CD4-positive, alpha-beta T cell treated with Interleukin-12 subunit alpha and Interleukin-12 subunit beta, for 1 hour (primary cell): ENCODE data around the gene ATP11A.

Experiments
- DNase-seq: peaks from one replicate; pipeline ENCODE4 v3.0.0-alpha.2; 2020

ATP11A gene

DNA sequence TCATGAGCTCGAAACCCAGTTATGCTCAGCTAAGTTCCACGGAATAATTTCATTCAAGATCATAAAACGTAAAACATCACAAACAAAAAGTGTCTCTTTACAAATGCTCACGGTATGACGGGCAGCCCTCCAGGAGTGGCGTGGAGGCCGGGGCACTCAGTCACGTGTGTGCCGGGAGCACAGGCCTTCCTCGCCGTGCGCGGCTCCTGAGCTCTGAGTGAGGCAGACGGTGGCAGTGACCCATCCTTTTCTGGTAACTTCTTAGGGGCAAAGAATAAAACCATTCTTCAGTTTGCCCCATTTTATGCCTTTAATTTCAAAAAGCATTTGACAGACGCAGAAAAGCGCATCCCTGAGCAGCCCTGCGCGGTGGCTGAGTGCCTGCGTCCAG lies 72.8 kb downstream of the ATP11A start:
- DNase-seq, result no peak

DNA sequence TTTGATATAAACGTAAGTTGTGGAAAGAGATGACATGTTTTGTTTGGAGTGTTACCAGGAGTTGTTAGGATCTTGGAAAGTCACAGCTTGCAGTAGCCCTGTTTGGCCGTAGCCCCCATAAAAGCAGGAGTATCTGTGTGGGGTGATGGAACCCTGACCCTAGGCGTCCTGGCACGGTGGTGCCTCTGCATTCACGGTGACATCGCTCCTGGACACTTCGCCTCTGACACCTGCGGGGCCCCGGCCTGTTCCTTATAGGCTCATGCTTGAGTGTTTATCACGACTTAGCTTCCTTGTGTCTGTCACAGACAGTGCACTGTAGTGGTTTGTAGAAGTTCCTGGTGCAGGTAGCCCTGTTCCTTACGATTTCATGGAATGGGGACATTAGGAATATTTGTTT lies 74.2 kb downstream of the ATP11A start:
- no peak for DNase-seq

DNA sequence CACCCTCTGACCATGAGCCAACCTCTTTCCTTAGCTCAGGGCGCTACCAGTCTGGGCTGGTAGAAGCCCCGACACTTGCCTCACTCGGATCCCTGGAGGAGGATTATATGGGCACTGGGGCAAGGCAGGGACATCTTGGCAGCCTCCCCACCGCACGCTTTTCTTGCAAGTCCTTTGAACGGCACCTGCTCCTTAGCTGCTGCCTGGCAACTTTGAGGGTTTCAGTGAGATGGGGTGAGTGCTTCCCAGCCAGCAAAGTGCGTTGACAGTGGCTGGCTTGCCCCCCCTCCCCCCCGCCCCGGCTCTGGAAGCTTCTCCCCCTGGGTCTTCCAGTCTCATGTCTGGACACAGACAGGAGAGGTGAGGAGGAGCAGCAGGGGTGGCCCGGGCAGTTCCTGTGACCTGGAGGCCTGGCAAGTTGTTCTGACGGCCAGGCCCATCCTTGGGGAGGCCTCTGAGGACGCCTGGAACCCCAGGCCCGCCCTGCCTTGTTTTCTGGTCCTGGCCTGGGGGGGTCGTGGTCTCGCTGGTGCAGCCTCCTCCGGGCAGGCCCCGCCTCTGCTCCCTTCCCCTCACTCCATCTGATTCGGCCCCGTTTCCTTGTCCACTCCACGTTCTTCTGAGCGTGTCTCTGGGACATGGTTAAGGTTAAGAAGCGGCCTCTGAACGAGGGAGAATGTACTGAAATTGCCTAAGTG lies 75.2 kb downstream of the ATP11A start:
- no peak for DNase-seq

DNA sequence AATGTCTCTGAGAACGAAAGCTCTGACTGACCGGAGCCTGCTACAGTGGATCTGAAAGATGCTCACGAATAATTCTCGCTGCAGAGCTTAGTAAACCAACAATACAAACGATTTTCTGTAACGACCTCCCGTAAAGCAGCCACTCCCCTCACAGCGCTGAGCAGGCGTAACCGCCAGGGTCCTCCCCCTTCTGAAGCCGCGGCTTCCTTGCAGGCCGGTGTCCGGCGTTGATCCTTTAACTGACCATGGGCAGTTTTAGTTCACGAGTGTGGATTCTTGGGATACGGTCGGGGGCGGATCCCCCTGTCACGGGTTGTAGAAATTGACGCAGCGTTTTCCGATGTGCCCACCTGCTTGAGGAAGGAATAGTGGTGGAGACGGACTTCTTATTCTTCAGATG lies 75.9 kb downstream of the ATP11A start:
- no peak for DNase-seq

DNA sequence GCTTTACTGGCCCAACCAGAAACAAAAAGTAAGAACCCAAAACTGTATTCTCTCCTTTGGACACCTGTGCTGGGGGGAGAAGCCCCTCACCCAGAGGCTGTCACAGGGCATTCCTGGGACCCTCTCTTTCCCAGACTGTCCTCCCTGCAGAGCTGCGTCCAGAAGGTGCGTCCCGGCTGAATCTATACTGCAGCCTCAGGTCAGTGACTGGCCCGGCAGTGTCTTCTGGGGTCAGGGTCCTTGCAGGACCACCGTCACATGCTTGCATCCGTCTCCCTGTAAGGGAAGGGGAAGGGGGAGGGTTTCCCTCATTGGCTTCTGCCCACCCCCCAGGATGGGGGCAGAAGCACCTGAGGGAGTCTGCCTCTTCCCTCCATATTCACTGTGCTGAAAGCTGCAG lies 76.5 kb downstream of the ATP11A start:
- DNase-seq, result no peak

DNA sequence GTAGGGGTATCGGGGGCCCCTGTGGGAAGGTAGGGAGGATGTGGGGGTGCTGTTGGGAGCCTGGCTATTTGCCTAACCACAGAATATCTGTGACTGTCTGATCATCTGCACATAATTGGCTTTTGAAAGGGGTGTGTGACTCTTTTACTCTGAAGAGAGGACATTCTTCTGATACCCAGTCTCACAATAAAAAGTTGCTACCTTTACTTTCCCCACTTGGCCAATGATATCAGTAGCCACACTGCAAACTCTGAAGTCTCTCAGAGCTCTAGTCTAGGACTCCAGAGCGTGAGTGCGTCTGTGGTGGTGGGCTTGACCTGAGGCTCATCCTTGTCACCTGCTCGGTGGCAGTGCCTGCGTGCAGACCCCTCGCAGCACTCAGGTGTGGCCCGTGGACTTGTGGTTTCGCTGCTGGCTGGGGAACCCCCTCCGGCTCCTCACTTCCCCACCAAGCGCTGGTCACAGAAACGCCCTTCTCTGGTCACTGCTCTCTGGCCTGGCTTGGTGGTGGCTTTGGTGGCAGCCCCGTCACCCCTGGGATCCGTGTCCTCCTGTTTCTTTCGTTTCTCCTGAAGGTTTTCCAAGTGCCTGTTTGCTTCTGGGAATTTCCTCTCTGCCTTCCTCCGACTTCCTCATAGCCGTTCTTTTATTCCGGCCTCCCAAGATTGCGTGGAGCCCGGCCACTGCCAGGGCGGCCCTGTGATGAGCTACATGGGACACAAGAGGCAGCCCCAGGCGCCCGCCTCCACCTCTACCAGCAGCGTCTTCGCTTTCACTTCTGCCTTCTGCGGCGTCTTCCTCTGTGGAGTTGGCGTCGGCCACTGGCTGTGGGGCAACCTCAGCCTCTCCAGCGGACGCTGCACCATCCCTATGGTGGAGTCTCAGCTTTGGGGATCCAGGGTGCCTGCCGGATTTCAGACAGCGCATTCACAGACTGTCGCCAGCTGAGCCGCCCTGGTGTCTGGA lies 78.0 kb downstream of the ATP11A start:
- DNase-seq, result peak; percentile 16

DNA sequence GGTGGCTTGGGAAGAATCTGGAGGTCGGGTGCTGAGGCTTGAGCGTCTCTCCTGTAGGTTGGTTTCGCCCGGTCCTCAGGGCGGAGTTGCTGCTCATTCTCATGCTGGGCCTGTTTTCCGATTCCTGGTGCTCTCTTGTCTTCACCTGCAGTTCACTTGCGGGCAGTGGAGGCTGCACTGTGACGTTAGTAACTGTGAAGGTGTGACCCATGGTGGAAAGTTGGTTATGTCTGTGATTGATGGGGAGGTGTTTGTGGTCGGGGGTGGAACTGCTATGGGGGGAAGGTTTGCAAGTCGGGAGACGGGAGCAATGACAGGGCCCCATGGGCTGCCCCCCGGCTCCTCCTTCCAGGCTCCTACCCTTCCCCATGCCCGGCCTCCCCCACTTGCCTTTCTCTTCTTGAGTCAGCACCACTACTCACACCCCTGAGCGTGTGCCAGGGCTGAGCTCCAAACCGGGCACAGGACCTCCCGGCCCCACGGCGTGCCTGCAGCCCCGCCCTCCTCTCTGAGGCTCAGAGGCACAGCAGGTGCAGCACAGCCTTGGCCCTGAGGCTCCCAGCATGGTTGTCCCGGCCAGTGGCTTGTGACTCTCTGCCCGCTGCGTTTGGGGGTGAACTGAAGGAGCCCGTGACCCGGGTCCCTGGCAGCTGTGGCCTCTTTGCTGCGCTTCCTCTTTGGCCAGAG lies 79.1 kb downstream of the ATP11A start:
- DNase-seq, result peak; percentile 21

DNA sequence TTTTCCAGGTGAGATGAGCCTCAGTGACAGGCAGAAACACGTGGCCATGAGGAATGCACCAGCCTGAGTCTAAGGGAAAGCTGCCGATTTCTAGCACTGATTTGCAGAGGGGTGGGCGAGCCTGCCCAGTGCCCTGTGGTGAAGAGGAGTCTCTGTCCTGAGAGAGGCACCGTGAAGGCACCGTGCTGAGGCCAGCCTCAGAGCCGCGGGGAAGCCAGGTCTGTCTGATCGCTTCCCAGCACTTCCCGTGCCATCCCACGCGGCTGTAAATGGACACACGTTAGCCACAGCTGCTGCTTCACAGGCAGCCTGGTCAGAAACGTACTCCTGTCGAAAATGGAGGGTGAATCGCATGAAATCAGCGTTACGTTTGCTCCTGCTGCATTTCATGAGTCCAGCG lies 79.8 kb downstream of the ATP11A start:
- no peak for DNase-seq

DNA sequence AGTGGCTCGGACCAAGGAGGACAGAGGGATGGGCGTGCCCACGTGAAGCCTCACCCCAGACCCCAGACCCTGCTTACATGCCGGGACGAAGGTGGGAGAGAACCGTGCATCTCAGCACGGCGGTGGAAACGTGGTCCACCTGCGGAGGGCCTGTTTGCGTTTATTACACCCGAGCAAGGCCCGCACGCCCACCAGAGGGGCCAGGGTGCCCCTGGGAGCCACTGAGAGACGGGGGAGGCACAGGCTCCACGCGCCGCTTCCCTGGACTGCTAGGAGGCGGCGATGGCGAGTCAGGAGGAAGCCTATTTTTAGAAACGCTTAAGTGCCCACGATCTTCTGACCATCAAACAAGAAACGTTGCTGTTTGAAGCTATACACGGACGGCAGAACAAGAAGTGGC lies 80.7 kb downstream of the ATP11A start:
- DNase-seq, result no peak

DNA sequence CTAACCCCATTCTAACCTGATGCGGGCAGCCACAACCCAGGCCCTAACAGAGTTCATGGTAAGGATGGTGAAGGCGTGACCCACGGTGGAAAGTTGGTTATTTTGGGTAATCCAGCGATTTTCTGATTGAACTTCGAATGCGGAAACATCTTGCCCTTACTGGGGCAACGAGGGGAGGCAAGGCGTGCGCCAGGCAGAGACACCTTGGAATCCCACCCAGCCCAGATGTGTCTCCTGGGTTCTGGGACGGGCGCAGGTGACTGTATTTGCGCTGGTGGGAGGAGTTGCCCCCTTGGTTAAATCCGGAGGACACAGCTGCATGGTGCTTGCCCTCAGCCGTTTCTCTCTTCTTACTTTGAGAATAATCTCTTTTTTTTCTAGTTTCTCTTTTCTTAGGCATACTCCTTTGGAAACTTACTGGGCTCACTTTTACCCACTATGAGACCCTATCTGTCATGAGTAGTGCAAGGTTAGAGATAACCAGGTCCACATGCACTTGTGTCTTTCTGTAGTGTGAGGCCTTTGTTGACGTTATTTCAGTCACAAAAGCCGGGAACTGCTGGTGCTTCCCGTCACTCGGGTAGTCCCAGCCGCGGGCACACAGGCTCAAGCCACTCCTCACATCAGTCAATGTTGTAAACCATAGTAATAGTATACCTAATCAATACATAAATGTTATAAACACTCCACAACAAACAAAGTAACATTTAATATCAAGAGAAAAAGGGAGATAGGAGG lies 81.5 kb downstream of the ATP11A start:
- DNase-seq, result no peak

DNA sequence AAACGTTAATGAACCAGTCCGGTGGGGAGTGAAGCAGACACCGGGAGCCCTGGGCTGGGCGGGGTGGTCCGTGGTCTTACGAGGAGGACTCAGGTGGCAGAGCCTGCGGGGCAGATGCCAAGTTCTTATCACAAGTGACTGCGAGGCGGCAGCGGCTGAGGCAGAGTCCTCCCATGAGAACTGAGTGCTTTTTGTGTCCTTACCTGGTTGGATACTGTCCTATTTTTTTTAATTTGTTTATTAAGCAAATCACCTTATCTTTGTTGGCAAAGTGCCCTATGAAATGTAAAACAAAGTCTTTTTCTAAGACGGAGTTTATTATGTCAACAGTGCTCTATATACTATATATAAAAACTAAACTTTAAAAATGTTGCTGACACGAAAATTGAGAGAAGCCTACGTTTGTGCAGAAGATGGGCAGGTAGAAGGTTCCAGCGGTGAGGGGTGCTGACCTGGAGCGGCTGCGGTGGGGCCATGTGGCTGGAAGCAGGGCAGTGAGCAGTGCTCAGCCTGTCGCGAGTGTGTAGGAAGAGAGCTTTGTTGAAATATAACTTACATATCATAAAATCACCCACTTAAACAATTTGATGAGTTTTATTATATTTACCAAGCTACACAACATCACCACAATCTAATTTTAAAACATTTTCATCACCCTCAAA lies 82.2 kb downstream of the ATP11A start:
- no peak for DNase-seq

DNA sequence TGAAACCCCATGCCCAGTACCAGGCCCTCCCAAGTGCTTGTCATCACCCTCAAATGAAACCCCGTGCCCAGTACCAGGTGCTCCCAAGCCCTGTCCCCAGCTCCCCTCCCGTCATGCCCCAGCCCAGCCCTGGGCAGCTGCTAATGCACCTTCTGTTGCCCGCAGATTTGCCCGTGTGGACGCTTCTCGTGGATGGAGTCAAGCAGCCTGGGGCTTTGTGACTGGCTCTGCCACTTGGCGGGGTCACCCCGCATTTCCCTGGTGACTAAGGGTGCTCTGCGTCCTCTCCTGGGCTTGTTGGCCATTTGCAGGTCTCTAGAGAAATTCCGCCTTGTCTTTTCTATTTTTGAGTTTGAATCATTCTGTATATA lies 82.7 kb downstream of the ATP11A start:
- DNase-seq, result no peak

DNA sequence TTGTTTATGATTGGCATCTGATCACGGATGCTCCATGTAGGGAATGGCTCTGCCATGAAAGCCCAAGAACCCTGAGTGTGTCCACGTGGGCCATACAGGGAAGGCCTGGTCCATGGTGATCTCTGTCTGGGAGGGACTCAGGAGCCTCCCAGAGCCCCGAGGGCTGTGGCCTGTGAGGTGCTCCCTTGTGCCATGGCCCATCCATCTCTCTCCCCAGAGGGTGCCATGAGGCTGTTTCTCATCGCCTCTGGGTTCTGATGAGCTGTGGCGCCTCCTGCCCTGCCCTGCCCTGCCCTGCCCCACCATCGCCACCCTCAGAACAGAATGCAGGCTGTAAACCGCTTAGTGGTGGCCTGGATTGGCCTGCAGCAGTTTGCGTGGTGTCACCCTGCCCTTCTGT lies 83.1 kb downstream of the ATP11A start:
- DNase-seq, result no peak

DNA sequence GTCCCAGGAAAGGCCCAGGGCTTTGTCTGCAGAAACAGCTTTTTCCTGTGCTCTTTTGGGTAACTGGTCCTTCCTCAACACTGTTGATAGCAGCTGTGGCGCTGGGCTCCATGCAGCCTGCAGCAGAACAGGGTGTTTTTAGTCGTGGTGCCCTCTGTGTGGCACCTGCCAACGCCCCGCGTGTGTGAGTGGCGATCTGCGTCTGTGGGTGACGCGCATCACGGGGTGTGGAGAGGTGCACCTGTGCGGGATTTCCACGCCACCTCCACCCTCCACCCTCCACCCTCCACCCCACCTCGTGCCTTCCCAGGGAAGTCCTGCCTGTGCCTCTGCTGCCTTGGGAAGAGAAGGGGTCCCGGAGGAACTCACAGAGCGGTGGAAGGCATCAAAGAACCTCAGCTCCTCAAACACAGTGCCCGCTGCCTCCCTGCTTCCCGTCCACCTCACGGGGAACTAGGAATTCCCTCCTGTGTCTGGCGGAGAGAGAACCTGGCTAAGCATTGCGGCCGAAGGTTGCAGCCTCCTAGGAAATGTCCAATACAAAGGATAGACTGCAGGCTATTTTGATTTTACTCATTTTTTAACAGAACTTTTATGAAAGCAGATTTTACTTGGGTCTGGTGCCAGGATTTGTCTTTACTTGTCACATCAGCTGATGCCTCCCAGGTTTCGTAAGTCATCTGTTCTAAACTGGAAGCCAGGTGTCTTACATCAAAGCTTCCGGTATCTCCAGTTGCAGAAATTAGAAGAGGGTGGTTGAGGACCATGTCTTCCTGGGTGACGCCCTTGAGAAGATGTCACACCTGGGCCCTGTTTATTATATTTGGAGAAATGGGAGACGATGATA lies 84.0 kb downstream of the ATP11A start:
- DNase-seq, result no peak

DNA sequence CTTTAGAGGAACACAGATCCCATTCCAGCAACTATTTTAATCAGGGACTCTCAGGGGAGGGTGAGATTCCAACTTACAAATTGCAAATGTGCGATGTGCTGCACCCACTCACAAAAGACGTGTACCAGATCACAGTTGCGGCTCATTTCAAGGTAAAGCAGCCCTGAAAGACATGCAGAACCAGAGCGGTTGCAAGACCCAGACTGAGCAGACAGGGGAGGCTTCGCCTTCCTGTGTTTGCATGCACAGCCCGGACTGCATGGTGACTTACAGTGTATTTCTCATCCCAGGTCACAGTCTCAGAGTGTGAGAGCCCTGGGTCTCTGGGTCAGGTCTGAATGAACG lies 84.6 kb downstream of the ATP11A start:
- no peak for DNase-seq

DNA sequence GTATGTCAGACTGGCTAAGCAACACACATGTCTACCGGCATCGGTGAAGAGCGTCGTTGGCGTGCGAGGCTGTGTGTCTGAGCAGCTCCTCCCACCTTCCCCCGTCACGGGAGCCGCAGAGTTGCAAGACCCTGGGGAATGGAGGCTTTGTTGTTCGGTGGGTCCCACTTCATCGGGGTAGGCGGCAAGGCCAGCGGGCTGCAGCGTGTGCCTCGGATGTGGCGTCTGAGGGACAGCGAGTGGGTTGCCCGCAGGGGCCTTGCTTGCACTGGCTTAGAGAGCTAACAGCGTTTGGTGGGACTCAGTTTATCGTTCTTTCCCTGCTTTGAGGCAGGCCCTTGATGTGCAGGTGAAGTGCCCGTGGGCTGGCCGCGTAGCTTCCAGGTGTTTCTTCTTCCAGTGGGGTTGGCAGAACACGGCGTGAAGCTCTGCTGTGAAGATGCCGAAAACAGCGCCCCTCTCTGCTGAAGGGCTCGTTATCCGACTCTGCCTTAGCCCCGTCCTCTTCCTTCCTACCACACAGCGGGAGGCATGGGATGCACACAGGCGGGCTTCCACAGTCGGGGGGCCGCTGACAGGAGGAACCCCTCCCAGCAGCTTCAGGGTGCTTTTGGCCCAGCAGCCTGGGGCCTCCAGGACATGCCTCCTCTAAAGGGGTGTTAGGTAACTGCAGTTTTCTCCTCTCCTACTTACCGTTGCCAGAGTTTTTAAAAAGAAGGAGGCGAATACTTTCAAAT lies 85.2 kb downstream of the ATP11A start:
- no peak for DNase-seq

DNA sequence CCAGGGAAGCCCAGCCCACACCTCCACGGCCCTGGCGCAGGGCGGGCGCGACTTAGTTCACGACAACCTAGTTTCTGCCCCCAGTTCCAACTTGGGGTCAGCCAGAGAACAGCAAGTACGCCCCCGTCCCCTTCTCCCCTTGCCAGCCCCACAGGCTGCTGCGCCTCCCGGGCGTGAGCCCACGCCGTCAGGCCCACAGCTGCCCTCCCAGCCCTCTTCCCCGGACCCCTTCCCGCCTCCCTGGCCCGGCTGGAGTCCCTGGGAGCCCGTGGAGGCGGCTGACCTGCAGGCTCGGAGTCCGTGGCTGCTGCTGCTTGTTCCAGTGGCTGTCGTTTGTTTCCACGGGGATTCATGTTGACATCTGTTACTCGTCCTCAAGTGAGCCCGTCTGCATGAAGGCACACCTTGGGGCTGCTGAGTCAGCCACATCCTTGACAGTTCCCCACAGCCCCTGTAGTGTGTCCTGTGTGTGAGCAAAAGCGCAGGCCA lies 86.0 kb downstream of the ATP11A start:
- DNase-seq, result no peak

DNA sequence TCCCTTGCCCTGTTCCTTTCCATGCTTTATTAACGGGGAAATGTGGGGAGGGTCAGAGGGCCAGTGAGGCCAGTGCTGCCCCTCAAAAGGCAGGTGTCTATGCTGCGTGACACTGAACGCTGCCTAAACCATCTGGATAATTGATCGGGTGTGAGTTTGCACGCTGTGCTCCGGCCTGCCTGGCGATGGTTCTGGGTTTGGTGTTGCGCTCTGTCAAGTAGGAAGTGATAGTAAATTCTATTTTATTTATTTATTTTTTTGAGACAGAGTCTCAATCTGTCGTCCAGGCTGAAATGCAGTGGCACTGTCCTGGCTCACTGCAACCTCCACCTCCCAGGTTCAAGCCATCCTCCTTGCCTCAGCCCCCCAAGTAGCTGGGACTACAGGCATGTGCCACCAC lies 86.5 kb downstream of the ATP11A start:
- no peak for DNase-seq

DNA sequence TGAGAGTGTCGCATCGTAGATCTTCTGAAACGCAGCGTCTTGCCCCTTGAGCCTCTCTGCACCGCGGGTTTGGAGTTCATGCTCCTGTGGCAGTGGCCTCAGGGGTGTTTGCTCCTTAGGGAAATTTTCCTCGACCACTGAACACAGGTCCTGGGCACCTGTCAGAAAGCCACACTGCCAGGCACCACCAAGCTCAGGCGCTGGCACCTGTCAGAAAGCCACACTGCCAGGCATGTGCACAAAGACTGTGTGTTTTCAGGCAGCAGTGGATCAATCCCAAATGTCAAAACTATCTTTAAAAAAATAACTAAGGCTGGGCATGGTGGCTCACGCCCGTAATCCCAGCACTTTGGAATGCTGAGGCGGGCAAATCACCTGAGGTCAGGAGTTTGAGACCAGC lies 87.1 kb downstream of the ATP11A start:
- DNase-seq, result no peak

DNA sequence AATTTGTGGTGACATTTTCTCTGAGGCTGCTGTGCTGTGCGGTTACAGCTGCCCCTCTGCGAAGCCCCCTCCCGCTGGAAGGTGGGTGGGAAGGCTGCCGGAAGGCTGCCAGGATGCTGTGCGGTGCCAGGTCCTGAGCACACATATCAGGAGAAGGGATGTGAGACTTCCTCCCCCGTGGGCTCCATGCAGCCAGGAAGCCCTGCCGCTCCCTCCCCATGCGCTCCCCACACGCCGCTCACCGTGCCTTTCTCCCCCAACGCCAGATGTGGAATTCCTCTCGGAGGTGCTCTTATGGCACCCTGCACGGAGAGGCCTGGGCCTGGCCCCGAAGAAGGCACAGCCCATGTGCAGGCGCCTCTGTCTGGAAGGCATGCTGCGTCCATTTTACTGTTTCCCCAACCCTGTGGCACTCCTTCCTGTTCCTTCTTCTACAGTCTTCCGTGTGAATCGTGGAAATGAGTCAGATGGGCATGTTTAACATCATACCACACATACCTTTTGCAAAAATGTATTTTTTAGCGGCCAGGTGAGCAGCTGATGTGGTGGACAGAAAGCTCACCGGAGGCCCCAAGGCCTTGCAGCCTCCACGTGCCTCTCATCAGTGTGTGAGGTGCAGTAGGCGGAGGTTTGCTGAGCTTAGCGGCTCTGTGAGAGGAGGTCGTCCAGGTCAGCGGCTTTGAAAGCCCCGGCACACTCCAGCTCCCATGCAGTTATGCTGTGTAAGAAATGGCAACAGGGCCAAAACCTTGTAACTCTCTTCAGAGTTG lies 88.0 kb downstream of the ATP11A start:
- DNase-seq, result no peak
